DMS153 treated with DMSO at 0.1 percent for 48 hours (cell line): ENCODE results near the gene UROS.

Experiments used
- DNase-seq: peaks from one replicate; lab custom pipeline; 2025; ENCODE audit not compliant: unreplicated experiment; lab: John Stamatoyannopoulos, UW

Gene UROS

GRCh38 chr10:125822878-125823662, at the start of gene UROS, which contains the start of gene BCCIP:
UROS (minus strand) TSS chr10:125823258; CDS start chr10:125816499, 6,759 bp downstream.
BCCIP (plus strand) TSS chr10:125823546; CDS start chr10:125823558, 12 bp downstream.
- peak; percentile 81 for DNase-seq

GRCh38 chr10:125871338-125871737, 48.3 kb upstream of the UROS start:
- no peak for DNase-seq

GRCh38 chr10:125868372-125868975, 45.4 kb upstream of the UROS start:
- DNase-seq = peak; percentile 30

GRCh38 chr10:125866421-125867029, 43.5 kb upstream of the UROS start:
- no peak for DNase-seq

DNA sequence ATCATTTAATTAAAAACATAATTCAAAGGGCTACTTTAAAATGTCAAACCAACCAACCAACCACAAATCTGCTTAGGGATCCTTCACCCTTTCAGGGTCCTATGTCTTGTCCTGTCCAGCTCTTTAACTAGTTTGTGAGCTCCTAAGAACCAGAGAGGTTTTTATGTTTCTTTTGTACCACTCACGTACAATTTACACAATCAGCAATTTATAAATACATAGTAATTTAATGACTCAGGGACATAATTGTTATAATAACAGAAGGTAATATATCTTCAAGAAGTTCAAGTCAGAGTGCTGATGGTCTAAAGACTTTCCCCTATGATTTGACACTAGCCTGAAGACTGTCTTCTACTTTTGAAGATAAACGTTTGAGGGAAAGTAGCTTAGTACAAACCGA, 42.1 kb upstream of the UROS start:
- no peak for DNase-seq

DNA sequence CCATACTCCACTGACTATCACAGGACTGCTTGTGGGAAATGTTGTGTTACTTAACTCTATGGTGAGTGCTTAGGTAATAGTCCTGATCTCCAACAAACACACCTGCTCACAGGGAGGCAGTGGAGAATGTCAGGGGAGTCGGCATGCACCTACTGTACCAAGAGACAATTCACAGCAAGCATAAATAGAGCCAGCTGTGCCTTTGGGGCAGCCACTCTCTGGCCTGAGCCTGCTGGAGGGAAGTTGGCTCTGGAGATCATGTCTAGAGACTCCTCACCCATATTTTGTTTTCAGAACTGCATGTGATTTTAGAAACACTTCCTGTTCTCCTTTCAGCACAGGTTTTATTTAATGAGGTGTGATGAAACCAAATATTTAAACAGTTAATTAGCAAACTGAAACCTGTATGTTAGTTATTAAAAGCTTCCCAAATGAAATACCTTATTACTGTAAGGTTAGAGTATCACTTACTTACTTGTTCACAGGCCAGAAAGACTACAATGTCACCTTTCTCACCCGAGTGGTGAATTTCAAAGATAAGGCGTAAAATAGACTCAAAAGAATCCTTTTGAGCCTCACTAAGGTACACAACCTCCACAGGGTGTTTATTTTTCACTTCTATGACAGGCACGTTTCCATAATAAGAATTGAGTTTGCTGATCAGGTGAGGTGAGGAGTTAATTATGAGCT, 36.2 kb upstream of the UROS start:
- peak; percentile 75 for DNase-seq

GRCh38 chr10:125857185-125857760, 34.2 kb upstream of the UROS start:
- DNase-seq = no peak

GRCh38 chr10:125852487-125852886, 29.4 kb upstream of the UROS start:
- no peak for DNase-seq

DNA sequence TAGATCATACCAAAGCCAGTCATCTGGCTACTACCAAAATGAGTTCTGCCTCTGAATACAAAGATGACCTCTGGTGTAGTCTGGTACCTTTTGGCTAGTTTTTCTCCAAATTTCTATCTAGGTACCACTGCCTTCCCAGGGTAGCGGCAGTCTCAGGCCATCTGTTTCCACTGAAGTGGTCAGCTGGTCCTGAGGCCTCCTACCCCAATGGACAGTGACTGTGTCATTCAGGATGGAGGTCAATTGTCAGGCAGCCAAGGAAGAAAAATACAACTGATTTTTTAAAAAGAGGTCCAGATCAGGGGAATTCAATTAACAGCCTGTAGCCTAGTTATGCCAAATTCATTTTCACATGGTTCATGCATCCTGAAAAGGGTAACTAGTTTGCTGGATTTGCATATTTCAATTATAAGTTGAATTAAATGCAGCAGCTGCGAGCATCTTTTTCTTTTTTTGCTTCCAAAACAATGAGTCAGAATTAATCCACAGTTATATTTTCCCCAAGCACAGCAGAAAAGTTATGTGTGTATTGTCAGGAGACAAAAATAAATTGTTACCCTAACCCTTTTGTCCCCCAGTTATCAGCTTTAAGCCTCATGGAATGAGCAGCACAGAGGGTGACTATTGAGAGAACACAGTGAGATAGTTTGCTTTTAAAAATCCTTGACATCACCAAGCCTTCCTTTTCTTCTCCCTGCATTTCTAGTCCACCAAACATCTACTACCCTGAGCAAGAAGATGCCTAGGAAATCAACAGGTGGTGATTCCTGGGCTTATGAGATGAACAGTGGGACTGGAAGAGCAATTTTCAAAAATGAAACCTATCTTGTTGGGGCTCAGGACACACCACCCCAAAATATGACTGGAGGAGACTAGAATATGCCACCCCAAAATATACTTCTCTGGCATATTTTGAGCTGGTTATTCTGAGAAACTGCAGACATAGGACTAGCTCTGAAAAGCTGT, 28.0 kb upstream of the UROS start:
- no peak for DNase-seq

- DNase-seq = no peak
Observed at GRCh38 chr10:125849448-125849847, 26.4 kb upstream of the UROS start.

DNA sequence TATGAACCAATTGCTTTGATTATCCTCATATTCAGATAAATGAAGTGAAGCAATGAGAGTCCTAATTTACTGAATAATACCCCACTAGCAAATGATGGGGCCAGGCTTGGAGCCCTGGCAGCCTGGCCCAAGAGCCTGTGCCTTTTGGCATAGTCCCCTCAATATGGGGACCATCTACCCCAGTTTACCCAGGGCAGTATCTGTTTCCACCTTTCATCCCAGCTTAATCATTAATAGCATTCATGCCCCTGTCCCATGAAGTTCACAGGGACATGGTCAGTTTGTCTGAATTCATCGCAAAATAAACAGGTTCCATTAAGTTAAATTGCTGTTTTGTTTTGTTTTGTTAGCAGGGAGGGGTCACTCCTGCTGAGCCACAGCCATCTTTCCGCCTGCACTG, 25.8 kb upstream of the UROS start:
- DNase-seq = no peak

- no peak for DNase-seq
Observed at GRCh38 chr10:125848371-125848770, 25.3 kb upstream of the UROS start.

DNA sequence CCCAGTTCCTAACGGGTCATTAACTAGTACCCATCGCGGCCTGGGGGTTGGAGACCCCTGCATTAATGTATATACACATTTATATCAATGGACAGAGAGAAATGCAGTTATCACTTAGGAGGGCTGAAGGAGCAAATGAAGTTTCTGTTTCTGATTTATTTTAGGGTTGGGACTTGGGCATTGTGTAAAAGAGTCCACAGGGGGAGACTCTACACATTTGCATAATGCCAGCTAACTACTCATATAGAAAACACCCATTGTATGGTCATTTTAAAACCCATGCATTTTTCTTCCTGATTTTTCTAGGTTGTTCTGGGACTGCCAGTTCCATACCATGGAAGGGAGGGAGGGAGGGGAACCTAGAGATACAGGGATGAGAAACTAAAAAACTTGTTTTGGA, 23.8 kb upstream of the UROS start:
- DNase-seq = no peak

- no peak for DNase-seq
Observed at GRCh38 chr10:125845617-125846016, 22.6 kb upstream of the UROS start.

- DNase-seq = no peak
Observed at GRCh38 chr10:125844751-125845221, 21.7 kb upstream of the UROS start.

GRCh38 chr10:125843603-125844329, 20.7 kb upstream of the UROS start:
- no peak for DNase-seq

- DNase-seq = peak; percentile 4
Observed at GRCh38 chr10:125840955-125841354, 17.9 kb upstream of the UROS start.

DNA sequence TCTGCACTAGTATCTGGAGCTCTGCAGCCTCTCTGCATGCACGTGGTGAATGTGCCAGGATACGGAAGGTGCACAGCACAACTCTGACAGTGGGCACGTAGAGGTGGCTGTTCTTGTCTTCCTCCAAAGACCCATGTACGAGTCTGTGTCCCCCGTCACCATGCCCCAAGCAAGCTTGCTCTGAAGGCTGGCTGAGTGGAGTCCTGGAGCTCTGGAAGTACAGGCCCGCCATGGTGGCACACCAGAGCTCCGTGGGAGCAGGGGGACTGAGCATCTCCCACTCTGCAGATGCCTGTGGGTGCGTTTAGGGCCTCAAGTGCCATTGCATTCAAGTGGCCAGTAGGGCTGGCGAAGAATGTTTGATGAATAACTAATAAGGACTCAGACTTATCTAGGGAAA, 17.3 kb upstream of the UROS start:
- no peak for DNase-seq
